OCI-LY1 (cell line): ENCODE measurements around the gene WWOX.

Source experiments
- EZH2 ChIP-seq: fragments of 200-600 bp; sonication (generic), shearing (Covaris generic); IDR thresholded peaks from 2 replicates; pipeline ENCODE4 v1.8.0; 2017; ENCODE audit warnings: borderline replicate concordance, mixed run types, mild to moderate bottlenecking, antibody characterized with exemption, low read length, moderate library complexity, mixed read lengths
- TF ChIP-seq, protein P1 (sequence below): fragments of 200-600 bp; sonication (generic), shearing (Covaris generic); IDR thresholded peaks from 2 replicates; pipeline ENCODE4 v1.5.1; 2017; ENCODE audit warnings: mild to moderate bottlenecking, antibody characterized with exemption, low read length, moderate library complexity, mixed read lengths

DNA sequence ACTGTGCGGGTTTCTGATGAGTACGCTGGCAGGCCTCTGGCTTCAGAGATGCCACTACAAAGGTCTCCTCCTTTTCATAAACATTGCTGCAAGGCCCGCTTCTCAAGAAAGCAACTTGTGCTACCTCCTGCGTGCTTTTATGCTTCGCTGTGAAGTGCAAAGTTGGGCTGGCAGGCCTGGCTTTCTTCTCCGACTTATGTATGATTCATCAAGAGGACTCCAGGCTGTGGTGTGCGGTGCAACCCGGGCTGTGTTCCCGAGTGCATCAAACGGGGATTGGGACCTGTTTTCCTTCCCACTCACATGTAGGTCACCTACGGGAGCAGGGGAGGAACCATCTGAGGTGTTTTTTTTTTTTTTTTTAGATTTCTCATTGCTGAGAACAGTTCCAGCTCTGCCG, 534.1 kb downstream of the WWOX start:
- no peak for TF ChIP-seq EZH2
- TF ChIP-seq, protein P1, sequence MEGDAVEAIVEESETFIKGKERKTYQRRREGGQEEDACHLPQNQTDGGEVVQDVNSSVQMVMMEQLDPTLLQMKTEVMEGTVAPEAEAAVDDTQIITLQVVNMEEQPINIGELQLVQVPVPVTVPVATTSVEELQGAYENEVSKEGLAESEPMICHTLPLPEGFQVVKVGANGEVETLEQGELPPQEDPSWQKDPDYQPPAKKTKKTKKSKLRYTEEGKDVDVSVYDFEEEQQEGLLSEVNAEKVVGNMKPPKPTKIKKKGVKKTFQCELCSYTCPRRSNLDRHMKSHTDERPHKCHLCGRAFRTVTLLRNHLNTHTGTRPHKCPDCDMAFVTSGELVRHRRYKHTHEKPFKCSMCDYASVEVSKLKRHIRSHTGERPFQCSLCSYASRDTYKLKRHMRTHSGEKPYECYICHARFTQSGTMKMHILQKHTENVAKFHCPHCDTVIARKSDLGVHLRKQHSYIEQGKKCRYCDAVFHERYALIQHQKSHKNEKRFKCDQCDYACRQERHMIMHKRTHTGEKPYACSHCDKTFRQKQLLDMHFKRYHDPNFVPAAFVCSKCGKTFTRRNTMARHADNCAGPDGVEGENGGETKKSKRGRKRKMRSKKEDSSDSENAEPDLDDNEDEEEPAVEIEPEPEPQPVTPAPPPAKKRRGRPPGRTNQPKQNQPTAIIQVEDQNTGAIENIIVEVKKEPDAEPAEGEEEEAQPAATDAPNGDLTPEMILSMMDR: no peak
